Spinal cord (tissue), 10 donors: ENCODE measurements around the gene TPRA1. TPM values are rescaled to one million over a fixed set of nuclear protein-coding genes. Genes with fewer than 3 reads are reported as not detected.

Source experiments
- DNase-seq, 6 donors: peaks; one replicate each; pipeline versions ENCODE4 v3.0.0 to v3.0.0-alpha.2; 2013 to 2015; ENCODE audit warnings: low spot score in 6 of 6, low read depth in 4 of 6
- H3K27ac ChIP-seq: one replicate; pipeline ENCODE4 v1.5.1; 2013; ENCODE audit warnings: low read depth, low read length, control low read depth
- H3K27me3 ChIP-seq: one replicate; pipeline ENCODE4 v1.6.1; 2013; ENCODE audit warnings: low read length; ENCODE audit not compliant: control insufficient read depth, insufficient read depth
- H3K36me3 ChIP-seq: one replicate; pipeline ENCODE4 v1.6.1; 2013; ENCODE audit warnings: low read length; ENCODE audit not compliant: control insufficient read depth, insufficient read depth
- H3K4me1 ChIP-seq: one replicate; pipeline ENCODE4 v1.6.1; 2013; ENCODE audit warnings: low read length; ENCODE audit not compliant: control insufficient read depth, insufficient read depth
- H3K4me3 ChIP-seq: one replicate; pipeline ENCODE4 v1.5.1; 2013; ENCODE audit warnings: low read depth, low read length, control low read depth
- H3K9me3 ChIP-seq: one replicate; pipeline ENCODE4 v1.6.1; 2013; ENCODE audit warnings: low read length; ENCODE audit not compliant: control insufficient read depth, insufficient read depth
- WGBS: methylation state at CpG from one replicate; pipeline ENCODE4 v1.1.5; 2013; ENCODE audit warnings: missing lambda C conversion rate; ENCODE audit not compliant: insufficient coverage; 5-methylcytosine and 5-hydroxymethylcytosine counted together
- polyA plus RNA-seq, 2 donors: library from polyadenylated mRNA; unstranded; fragments of 120-200 nt; gene quantifications; one replicate each; pipeline ENCODE4 v1.2.1, GENCODE V29; 2013; ENCODE audit not compliant: insufficient read length in 2 of 2
- total RNA-seq, 2 donors: library from RNA; depleted of rRNA in 1 of 2; stranded (reverse); fragments of 120-200 nt in 1 of 2; fragments of >200 nt in 1 of 2; gene quantifications; one replicate each; pipeline versions ENCODE4 v1.2.3 to v1.2.4, GENCODE V29; 2013 to 2014
- donor health status: healthy.

TPRA1 gene
- total and polyA plus RNA-seq, 4 donors = 17.6 to 40.3 (median 31.5) TPM

DNA sequence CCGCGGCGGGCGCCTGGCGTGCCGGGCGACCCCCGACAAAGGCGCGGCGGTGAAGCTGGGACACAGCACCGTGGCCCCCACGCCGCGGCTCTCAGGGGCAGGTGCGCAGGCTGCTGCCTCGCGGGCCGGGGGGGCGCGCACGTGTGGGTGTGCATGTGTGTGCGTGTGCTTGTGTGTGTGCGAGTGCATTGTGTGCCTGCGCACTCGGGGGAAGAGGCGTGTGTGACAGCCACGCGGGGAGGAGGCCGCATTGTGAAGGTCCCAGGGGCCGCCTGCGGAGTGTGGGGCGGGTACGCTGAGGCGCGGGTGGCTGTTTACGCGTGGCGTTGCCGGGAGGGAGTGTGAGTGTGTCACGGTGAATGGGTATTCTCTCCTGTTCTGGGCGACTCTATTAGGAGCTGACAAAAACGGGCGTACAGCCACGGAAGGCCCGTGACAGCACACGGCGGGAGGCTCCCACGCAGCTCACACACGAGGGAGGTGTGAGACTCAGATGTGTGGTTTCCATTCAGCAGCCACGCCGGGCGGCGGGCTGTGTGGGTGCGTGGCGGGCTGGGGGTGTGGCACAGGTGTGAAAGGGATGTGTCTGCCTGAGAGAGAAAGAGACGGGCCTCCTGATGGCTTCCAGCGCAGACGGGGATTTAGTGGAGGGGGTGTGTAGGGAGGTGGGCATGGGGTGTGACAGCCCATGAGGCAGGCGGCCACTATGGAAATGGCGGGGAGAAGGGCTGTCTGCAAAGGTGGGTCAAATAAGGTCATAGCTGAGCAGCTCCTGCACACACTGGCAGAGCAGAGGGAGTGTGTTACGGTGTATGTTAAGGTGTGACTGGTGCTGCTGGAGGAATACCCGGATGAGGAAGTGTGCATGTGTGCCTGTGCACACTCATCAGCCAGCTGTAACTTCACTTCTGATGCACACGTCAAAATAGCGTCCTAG lies 39.2 kb upstream of the TPRA1 start:
- H3K4me1 ChIP-seq = peaks cover 26% of the 10 kb centered on the region
- no peaks in the 10 kb centered on the region for H3K36me3 ChIP-seq
- H3K27me3 ChIP-seq = peaks cover 3% of the 10 kb centered on the region
- peak overlapping the region; percentile 58 for H3K4me3 ChIP-seq
- peak in 2 of 6 donors; percentile 79 to 88 for DNase-seq
- H3K9me3 ChIP-seq = no peaks in the 10 kb centered on the region
- WGBS = 12% methylated on average over 64 of the region's 65 CpGs
- H3K27ac ChIP-seq = no peak overlapping the region

DNA sequence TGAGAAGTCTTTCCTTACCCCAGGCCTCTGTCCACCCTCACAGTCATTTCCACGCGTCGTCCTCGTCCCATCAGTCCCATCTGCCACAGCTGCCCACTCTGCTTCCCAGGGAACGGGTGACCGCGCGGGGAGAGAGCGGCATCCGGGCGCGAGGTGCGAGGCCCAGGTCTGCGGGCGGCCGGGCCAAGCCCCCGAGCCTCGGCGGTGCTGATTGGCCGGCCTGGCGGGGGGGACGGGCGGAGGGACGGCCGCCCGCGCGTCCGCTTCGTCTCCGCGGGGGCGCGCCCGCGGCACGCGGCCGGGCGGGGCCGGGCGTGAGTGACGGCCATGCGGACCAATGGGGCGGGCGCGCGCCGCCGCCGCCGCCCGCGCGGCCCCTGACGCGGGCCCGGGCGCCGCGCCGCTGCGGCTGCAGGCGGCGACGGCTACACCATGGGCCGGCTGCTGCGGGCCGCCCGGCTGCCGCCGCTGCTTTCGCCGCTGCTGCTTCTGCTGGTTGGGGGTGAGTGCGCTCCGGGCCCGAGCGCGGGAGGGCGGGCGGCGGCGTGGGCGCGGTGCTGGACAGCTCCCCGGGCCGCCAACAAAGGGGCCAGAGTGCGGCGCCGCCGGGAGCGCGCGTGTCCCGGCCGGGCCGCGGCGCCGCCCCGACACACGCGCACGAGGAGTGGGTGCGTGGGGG lies 38.4 kb upstream of the TPRA1 start, which contains the start of gene PODXL2:
Gene PODXL2, plus strand, starts transcription at position 398 of the 679 bp plus-strand sequence. Its CDS starts 35 bp downstream, at position 433.
- DNase-seq = peak in 3 of 6 donors; percentile 67 to 92 (median 90)
- Histone ChIP-seq H3K4me1 (peaks cover 26% of the 10 kb centered on the region), H3K36me3 (no peaks in the 10 kb centered on the region), H3K9me3 (no peaks in the 10 kb centered on the region), H3K4me3 (peak within 1 kb of the TSS; percentile 58), H3K27me3 (peaks cover 3% of the 10 kb centered on the region), H3K27ac (no peak within 1 kb of the TSS)
- 1% methylated on average over 105 of the region's 105 CpGs for WGBS

DNA sequence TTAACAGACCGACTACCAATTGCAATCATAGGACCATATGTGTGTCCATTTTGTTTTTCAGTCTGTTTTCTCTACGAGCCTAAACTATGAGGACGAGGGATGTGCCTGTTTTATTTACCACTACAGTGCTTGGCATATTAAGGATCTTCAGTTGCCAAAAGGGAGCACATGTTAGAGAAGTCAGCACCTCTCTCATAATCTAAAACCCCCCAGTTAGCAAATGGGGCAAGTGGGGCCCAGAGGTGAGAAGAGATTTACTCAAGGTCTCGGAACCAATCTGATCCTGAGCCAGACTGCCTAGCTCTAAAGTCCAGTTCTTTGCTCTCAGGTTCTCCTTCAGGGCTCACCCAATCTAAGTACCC lies 37.9 kb upstream of the TPRA1 start:
- peak in 1 of 6 donors; percentile 12 for DNase-seq
- H3K4me3 ChIP-seq = no peak overlapping the region
- H3K27ac ChIP-seq = no peak overlapping the region
- H3K27me3 ChIP-seq = peaks cover 3% of the 10 kb centered on the region
- 100% methylated on average over 1 of the region's 4 CpGs for WGBS
- peaks cover 26% of the 10 kb centered on the region for H3K4me1 ChIP-seq
- no peaks in the 10 kb centered on the region for H3K9me3 ChIP-seq
- no peaks in the 10 kb centered on the region for H3K36me3 ChIP-seq

DNA sequence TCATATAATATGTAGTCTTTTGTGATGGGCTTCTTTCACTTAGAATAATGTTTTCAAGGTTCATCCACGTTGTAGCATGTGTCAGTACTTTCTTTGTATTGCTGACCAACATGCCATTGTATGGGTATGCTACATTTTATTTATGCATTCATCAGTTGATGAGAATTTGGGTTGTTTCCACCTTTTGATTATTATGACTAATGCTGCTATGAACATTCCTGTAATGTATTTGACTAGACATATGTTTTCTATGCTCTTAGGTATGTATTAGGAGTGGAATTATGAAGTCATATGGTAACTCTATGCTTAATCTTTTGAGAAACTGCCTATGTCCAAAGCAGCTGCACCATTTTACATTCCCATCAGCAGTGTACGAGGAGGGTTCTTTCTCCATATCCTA lies 35.3 kb upstream of the TPRA1 start:
- Histone ChIP-seq H3K27me3 (peaks cover 3% of the 10 kb centered on the region), H3K27ac (no peak overlapping the region), H3K36me3 (peaks cover 13% of the 10 kb centered on the region), H3K9me3 (no peaks in the 10 kb centered on the region), H3K4me3 (no peak overlapping the region), H3K4me1 (peaks cover 17% of the 10 kb centered on the region)
- 71% methylated on average over 1 of the region's 2 CpGs for WGBS
- no peak for DNase-seq

DNA sequence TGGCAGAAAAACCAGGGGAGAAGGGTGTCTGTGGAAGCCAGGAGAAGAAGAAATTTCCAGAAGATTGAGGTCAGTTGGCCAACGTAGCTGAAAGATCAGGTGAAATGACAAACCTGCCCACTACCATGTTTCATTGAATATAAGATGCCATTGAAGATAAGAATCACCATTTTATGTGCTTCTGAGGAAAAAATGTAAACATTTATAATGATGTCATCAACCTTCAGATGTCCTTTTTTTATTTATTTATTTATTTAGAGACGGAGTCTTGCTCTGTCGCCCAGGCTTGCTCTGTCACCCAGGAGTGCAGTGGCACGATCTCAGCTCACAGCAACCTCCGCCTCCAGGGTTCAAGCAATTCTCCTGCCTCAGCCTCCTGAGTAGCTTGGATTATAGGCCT lies 33.5 kb upstream of the TPRA1 start:
- Histone ChIP-seq H3K27ac (no peak overlapping the region), H3K36me3 (peaks cover 22% of the 10 kb centered on the region), H3K27me3 (peaks cover 3% of the 10 kb centered on the region), H3K9me3 (no peaks in the 10 kb centered on the region), H3K4me1 (peaks cover 4% of the 10 kb centered on the region), H3K4me3 (no peak overlapping the region)
- DNase-seq = no peak
- whole genome bisulfite sequencing = 100% methylated on average over 2 of the region's 5 CpGs

- peaks cover 33% of the 10 kb centered on the region for H3K36me3 ChIP-seq
- 89% methylated on average over 6 of the region's 8 CpGs for WGBS
- no peaks in the 10 kb centered on the region for H3K27me3 ChIP-seq
- no peaks in the 10 kb centered on the region for H3K9me3 ChIP-seq
- no peak overlapping the region for H3K27ac ChIP-seq
- H3K4me3 ChIP-seq = no peak overlapping the region
- H3K4me1 ChIP-seq = no peaks in the 10 kb centered on the region
- no peak for DNase-seq
Observed at GRCh38 chr3:127622772-127623576, 32.4 kb upstream of the TPRA1 start.

DNA sequence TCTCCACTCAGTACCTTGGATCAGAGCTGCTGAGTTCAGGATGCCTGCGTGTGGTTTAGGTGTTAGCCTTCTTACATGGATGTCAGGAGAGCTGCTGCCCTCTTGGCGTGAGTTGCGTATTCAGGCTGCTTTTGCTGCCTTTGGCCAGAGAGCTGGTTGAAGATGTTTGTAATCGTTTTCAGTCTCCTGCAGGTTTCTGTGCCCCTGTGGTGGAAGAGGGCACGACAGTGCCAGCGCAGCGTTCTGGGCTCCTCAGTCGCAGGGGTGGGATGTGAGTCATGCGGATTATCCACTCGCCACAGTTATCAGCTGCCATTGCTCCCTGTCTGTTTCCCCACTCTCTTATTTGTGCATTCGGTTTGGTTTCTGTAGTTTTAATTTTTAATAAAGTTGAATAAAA lies 31.5 kb upstream of the TPRA1 start:
- WGBS = 85% methylated on average over 7 of the region's 11 CpGs

GRCh38 chr3:127620637-127621375 lies 30.3 kb upstream of the TPRA1 start:
- Histone ChIP-seq H3K27ac (no peak overlapping the region), H3K4me3 (no peak overlapping the region), H3K9me3 (no peaks in the 10 kb centered on the region), H3K36me3 (peaks cover 53% of the 10 kb centered on the region), H3K27me3 (no peaks in the 10 kb centered on the region), H3K4me1 (no peaks in the 10 kb centered on the region)
- 97% methylated on average over 32 of the region's 32 CpGs for WGBS
- DNase-seq = no peak

More for the DNA sequence above, 31.5 kb upstream of the TPRA1 start:
- Histone ChIP-seq H3K27ac (no peak overlapping the region), H3K4me3 (no peak overlapping the region), H3K36me3 (peaks cover 41% of the 10 kb centered on the region), H3K27me3 (no peaks in the 10 kb centered on the region), H3K4me1 (no peaks in the 10 kb centered on the region), H3K9me3 (no peaks in the 10 kb centered on the region)
- DNase-seq = no peak

GRCh38 chr3:127618891-127619290 lies 28.4 kb upstream of the TPRA1 start:
- no peak for DNase-seq
- Histone ChIP-seq H3K36me3 (peaks cover 54% of the 10 kb centered on the region), H3K9me3 (no peaks in the 10 kb centered on the region)

More at GRCh38 chr3:127618891-127619290, 28.4 kb upstream of the TPRA1 start:
- H3K27me3 ChIP-seq = no peaks in the 10 kb centered on the region
- H3K4me3 ChIP-seq = no peak overlapping the region
- no peak overlapping the region for H3K27ac ChIP-seq
- WGBS = 92% methylated on average over 11 of the region's 11 CpGs
- no peaks in the 10 kb centered on the region for H3K4me1 ChIP-seq
